Subcutaneous abdominal adipose tissue (tissue), 5 donors: ENCODE results near the gene POP7.

Experiments
- H3K27ac ChIP-seq: one replicate; pipeline ENCODE4 v1.7.0; 2013; ENCODE audit warnings: low read depth, mild to moderate bottlenecking, inconsistent platforms, low read length, moderate library complexity
- H3K27me3 ChIP-seq, 5 donors: one replicate each; pipeline ENCODE4 v1.7.0; 2013; ENCODE audit warnings: low read length in 5 of 5, inconsistent platforms in 1 of 5; ENCODE audit not compliant: control insufficient read depth in 5 of 5, insufficient read depth in 4 of 5
- H3K36me3 ChIP-seq, 5 donors: one replicate each; pipeline ENCODE4 v1.7.0; 2013; ENCODE audit warnings: low read length in 5 of 5; ENCODE audit not compliant: control insufficient read depth in 5 of 5, insufficient read depth in 5 of 5
- H3K4me1 ChIP-seq, 5 donors: one replicate each; pipeline ENCODE4 v1.7.0; 2013; ENCODE audit warnings: low read length in 5 of 5, mild to moderate bottlenecking in 3 of 5, moderate library complexity in 1 of 5; ENCODE audit not compliant: control insufficient read depth in 5 of 5, insufficient read depth in 5 of 5
- H3K4me3 ChIP-seq, 5 donors: one replicate each; pipeline ENCODE4 v1.7.0; 2013; ENCODE audit warnings: low read length in 5 of 5, low read depth in 1 of 5
- H3K9ac ChIP-seq, 5 donors: one replicate each; pipeline ENCODE4 v1.7.0; 2013; ENCODE audit warnings: low read length in 5 of 5, mild to moderate bottlenecking in 4 of 5, moderate library complexity in 3 of 5
- H3K9me3 ChIP-seq, 5 donors: one replicate each; pipeline ENCODE4 v1.7.0; 2013; ENCODE audit warnings: low read length in 5 of 5; ENCODE audit not compliant: control insufficient read depth in 5 of 5
- donor health status: healthy.
- donor health status: healthy.
- donor health status: healthy.
- donor health status: healthy.
- donor health status: healthy.

The POP7 gene

GRCh38 chr7:100679927-100680575 lies 25.9 kb upstream of the POP7 start:
- Histone ChIP-seq H3K4me3 (no peak overlapping the region), H3K9me3 (no peaks in the 10 kb centered on the region), H3K36me3 (peaks cover 0 to 82% (median 74%) of the 10 kb centered on the region in 5 donors), H3K9ac (peak overlapping the region in 2 of 5 donors; percentile 56 to 59), H3K27me3 (no peaks in the 10 kb centered on the region), H3K27ac (peak overlapping the region; percentile 81), H3K4me1 (peaks cover 2 to 38% (median 24%) of the 10 kb centered on the region in 5 donors)

GRCh38 chr7:100680576-100681271 lies 25.2 kb upstream of the POP7 start:
- peaks cover 2 to 35% (median 23%) of the 10 kb centered on the region in 5 donors for H3K4me1 ChIP-seq
- no peaks in the 10 kb centered on the region for H3K27me3 ChIP-seq
- H3K4me3 ChIP-seq: no peak overlapping the region
- H3K9ac ChIP-seq: peak overlapping the region in 2 of 5 donors; percentile 56 to 59
- peaks cover 0 to 89% (median 81%) of the 10 kb centered on the region in 5 donors for H3K36me3 ChIP-seq
- H3K27ac ChIP-seq: peak overlapping the region; percentile 81
- no peaks in the 10 kb centered on the region for H3K9me3 ChIP-seq

- Histone ChIP-seq H3K36me3 (peaks cover 0 to 94% (median 85%) of the 10 kb centered on the region in 5 donors), H3K27me3 (no peaks in the 10 kb centered on the region), H3K27ac (no peak overlapping the region), H3K9me3 (no peaks in the 10 kb centered on the region), H3K9ac (no peak overlapping the region), H3K4me3 (no peak overlapping the region), H3K4me1 (peaks cover 2 to 26% (median 19%) of the 10 kb centered on the region in 5 donors)
These were observed 24.3 kb upstream of the POP7 start for GRCh38 chr7:100681491-100682227.

GRCh38 chr7:100682228-100682741 lies 23.6 kb upstream of the POP7 start:
- H3K27ac ChIP-seq: no peak overlapping the region
- H3K9ac ChIP-seq: no peak overlapping the region
- peaks cover 2 to 21% (median 15%) of the 10 kb centered on the region in 5 donors for H3K4me1 ChIP-seq
- H3K36me3 ChIP-seq: peaks cover 0 to 94% (median 85%) of the 10 kb centered on the region in 5 donors
- H3K9me3 ChIP-seq: no peaks in the 10 kb centered on the region
- no peak overlapping the region for H3K4me3 ChIP-seq
- no peaks in the 10 kb centered on the region for H3K27me3 ChIP-seq

GRCh38 chr7:100682991-100683658 lies 22.8 kb upstream of the POP7 start:
- Histone ChIP-seq H3K9ac (no peak overlapping the region), H3K4me1 (peaks cover 2 to 19% (median 15%) of the 10 kb centered on the region in 5 donors), H3K9me3 (no peaks in the 10 kb centered on the region), H3K27ac (no peak overlapping the region), H3K36me3 (peaks cover 0 to 94% (median 84%) of the 10 kb centered on the region in 5 donors), H3K4me3 (no peak overlapping the region), H3K27me3 (no peaks in the 10 kb centered on the region)

GRCh38 chr7:100683659-100684533 lies 22.0 kb upstream of the POP7 start:
- Histone ChIP-seq H3K27me3 (no peaks in the 10 kb centered on the region), H3K36me3 (peaks cover 0 to 94% (median 84%) of the 10 kb centered on the region in 5 donors), H3K9ac (no peak overlapping the region), H3K9me3 (no peaks in the 10 kb centered on the region), H3K27ac (no peak overlapping the region), H3K4me1 (peaks cover 2 to 20% (median 19%) of the 10 kb centered on the region in 5 donors), H3K4me3 (no peak overlapping the region)

- Histone ChIP-seq H3K36me3 (peaks cover 0 to 93% (median 83%) of the 10 kb centered on the region in 5 donors), H3K27me3 (no peaks in the 10 kb centered on the region), H3K4me1 (peaks cover 3 to 23% (median 22%) of the 10 kb centered on the region in 5 donors), H3K9ac (no peak overlapping the region), H3K9me3 (no peaks in the 10 kb centered on the region), H3K27ac (no peak overlapping the region), H3K4me3 (no peak overlapping the region)
These were observed 21.3 kb upstream of the POP7 start for GRCh38 chr7:100684534-100685042.

GRCh38 chr7:100685049-100685605 lies 20.8 kb upstream of the POP7 start:
- Histone ChIP-seq H3K36me3 (peaks cover 0 to 92% (median 80%) of the 10 kb centered on the region in 5 donors), H3K27ac (no peak overlapping the region), H3K4me1 (peaks cover 3 to 22% (median 20%) of the 10 kb centered on the region in 5 donors), H3K4me3 (no peak overlapping the region), H3K27me3 (no peaks in the 10 kb centered on the region), H3K9me3 (no peaks in the 10 kb centered on the region), H3K9ac (no peak overlapping the region)
